ENCODE data around the gene TP53INP2.
"Not testable (repeated sequence)": the region's sequence is repeated elsewhere in the genome, so short reads cannot be mapped to it uniquely, and the experiment has no call there.

The TP53INP2 gene

GRCh38 chr20:34704177-34705007, at the start of gene TP53INP2:
Gene TP53INP2 (plus strand): TSS chr20:34704344. CDS start chr20:34708740, 4,396 bp downstream.
- peak; percentile 78 for DNase-seq

GRCh38 chr20:34658654-34659053, 45.5 kb upstream of the TP53INP2 start:
- DNase-seq = not testable (repeated sequence)

- not testable (repeated sequence) for DNase-seq
Observed at GRCh38 chr20:34661811-34662210, 42.3 kb upstream of the TP53INP2 start.

GRCh38 chr20:34663213-34663943, 40.8 kb upstream of the TP53INP2 start:
- no peak for DNase-seq

- not testable (repeated sequence) for DNase-seq
Observed at GRCh38 chr20:34664751-34665150, 39.4 kb upstream of the TP53INP2 start.

GRCh38 chr20:34669094-34669493, 35.0 kb upstream of the TP53INP2 start:
- no peak for DNase-seq

- no peak for DNase-seq
Observed at GRCh38 chr20:34673412-34673811, 30.7 kb upstream of the TP53INP2 start.

GRCh38 chr20:34675561-34675960, 28.6 kb upstream of the TP53INP2 start:
- DNase-seq = no peak

GRCh38 chr20:34675993-34676641, 28.0 kb upstream of the TP53INP2 start:
- DNase-seq = no peak

GRCh38 chr20:34676642-34677373, 27.3 kb upstream of the TP53INP2 start, which contains the start of gene PIGU:
Gene PIGU (minus strand): TSS chr20:34677092. CDS start chr20:34677085, 7 bp downstream.
- peak; percentile 85 for DNase-seq

- no peak for DNase-seq
Observed at GRCh38 chr20:34680586-34681175, 23.5 kb upstream of the TP53INP2 start.

- DNase-seq = no peak
Observed at GRCh38 chr20:34683667-34684066, 20.5 kb upstream of the TP53INP2 start.

- no peak for DNase-seq
Observed at GRCh38 chr20:34689486-34689885, 14.7 kb upstream of the TP53INP2 start.

GRCh38 chr20:34691838-34692237, 12.3 kb upstream of the TP53INP2 start:
- DNase-seq = no peak

- no peak for DNase-seq
Observed at GRCh38 chr20:34693414-34693813, 10.7 kb upstream of the TP53INP2 start.

GRCh38 chr20:34701405-34702085, 2.6 kb upstream of the TP53INP2 start:
- no peak for DNase-seq

GRCh38 chr20:34703061-34703423, 1.1 kb upstream of the TP53INP2 start:
- no peak for DNase-seq

GRCh38 chr20:34703424-34704176, 544 bp upstream of the TP53INP2 start:
- DNase-seq = no peak

- no peak for DNase-seq
Observed at GRCh38 chr20:34705008-34705396, 858 bp downstream of the TP53INP2 start.

GRCh38 chr20:34705397-34706301, 1.5 kb downstream of the TP53INP2 start:
- DNase-seq = no peak

Data from NCI-H1417 treated with DMSO at 0.1 percent for 48 hours (cell line).